Activated CD8-positive, alpha-beta memory T cell treated with anti-CD3 and anti-CD28 coated beads, Interleukin-2, amount 10 ng/mL, durations not matched to agents 7 days and 5 days (primary cell): ENCODE measurements around the gene RRAS2. TPM values are rescaled to one million over a fixed set of nuclear protein-coding genes. Genes with fewer than 3 reads are reported as not detected.

Experiments used
- ATAC-seq: fragments of 150-1000 bp; cut with Tn5 transposase; one replicate; pipeline ENCODE4 v1.10.0; 2021; ENCODE audit warnings: moderate library complexity
- CTCF ChIA-PET: fragments of 350-600 bp; sonication (Branson Sonifier 250); formaldehyde crosslinking; loops from one replicate; lab custom pipeline; 2021; ENCODE audit warnings: antibody characterized with exemption; lab: Charles Lee
- DNase-seq: peaks from one replicate; pipeline ENCODE4 v3.0.0-alpha.2; 2020
- H3K27ac Mint-ChIP-seq: one replicate; pipeline ENCODE4 v1.8.0; 2021; ENCODE audit warnings: mild to moderate bottlenecking, mixed read lengths
- H3K27me3 Mint-ChIP-seq: one replicate; pipeline ENCODE4 v1.8.0; 2021; ENCODE audit warnings: mixed read lengths
- H3K36me3 Mint-ChIP-seq: one replicate; pipeline ENCODE4 v1.8.0; 2021; ENCODE audit warnings: mild to moderate bottlenecking, mixed read lengths
- H3K4me1 Mint-ChIP-seq: one replicate; pipeline ENCODE4 v1.8.0; 2021; ENCODE audit warnings: mixed read lengths
- H3K4me3 Mint-ChIP-seq: one replicate; pipeline ENCODE4 v1.8.0; 2021; ENCODE audit warnings: mild to moderate bottlenecking, moderate library complexity, mixed read lengths
- H3K9me3 Mint-ChIP-seq: one replicate; pipeline ENCODE4 v1.8.0; 2022; ENCODE audit warnings: low read depth, mixed read lengths
- total RNA-seq, 2 experiments: library from RNA; stranded (reverse); gene quantifications; one replicate each; pipeline ENCODE4 v1.2.3, GENCODE V29; 2021

RRAS2 gene
- total RNA-seq, 2 experiments from 2014 or later: 74.8 to 76.1 TPM

DNA sequence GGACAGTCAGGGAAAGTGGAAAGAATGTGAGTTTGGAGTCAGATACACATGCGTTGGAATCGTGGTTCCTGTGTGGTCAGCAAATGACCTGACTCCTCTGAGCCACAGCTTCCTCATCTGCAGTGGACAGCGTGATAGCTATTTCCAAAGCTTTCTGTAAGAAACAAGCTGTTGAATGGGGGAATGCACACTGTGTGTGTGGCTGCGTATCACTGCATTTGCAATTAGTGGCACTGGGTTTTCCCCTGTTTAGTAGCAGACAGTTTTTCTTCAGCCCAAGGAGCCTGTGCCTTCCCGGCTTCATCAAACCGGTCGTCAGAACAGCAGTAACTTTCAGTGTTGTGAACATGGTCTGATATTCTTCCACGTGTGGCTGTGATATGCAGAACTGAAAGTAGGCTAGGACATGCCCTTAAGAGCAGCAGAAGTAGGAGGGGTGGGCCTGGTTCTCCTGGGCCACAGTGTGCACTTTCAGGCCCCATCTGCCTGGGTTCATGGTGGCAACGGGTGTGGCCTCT, 121.5 kb downstream of the RRAS2 start:
- no peaks in the 10 kb centered on the region for H3K36me3 Mint-ChIP-seq
- H3K4me3 Mint-ChIP-seq: no peak overlapping the region
- H3K9me3 Mint-ChIP-seq: no peaks in the 10 kb centered on the region
- DNase-seq (no peak), ATAC-seq (no peak)
- peaks cover 5% of the 10 kb centered on the region for H3K4me1 Mint-ChIP-seq
- peaks cover 12% of the 10 kb centered on the region for H3K27me3 Mint-ChIP-seq
- CTCF ChIA-PET: no interaction called here
- no peak overlapping the region for H3K27ac Mint-ChIP-seq

- no peaks in the 10 kb centered on the region for H3K9me3 Mint-ChIP-seq
- peaks cover 15% of the 10 kb centered on the region for H3K27me3 Mint-ChIP-seq
- CTCF ChIA-PET: interaction anchor here (1.4 to 1.6 kb wide), 2 partner anchors 264 to 459 kb away, joined by 3 to 4 read pairs; no protein-coding TSS in a partner anchor
- peaks cover 5% of the 10 kb centered on the region for H3K4me1 Mint-ChIP-seq
- H3K36me3 Mint-ChIP-seq: no peaks in the 10 kb centered on the region
- no peak overlapping the region for H3K4me3 Mint-ChIP-seq
- ATAC-seq (no peak), DNase-seq (no peak)
- H3K27ac Mint-ChIP-seq: no peak overlapping the region
These were observed 123.3 kb downstream of the RRAS2 start for GRCh38 chr11:14235701-14236100.

DNA sequence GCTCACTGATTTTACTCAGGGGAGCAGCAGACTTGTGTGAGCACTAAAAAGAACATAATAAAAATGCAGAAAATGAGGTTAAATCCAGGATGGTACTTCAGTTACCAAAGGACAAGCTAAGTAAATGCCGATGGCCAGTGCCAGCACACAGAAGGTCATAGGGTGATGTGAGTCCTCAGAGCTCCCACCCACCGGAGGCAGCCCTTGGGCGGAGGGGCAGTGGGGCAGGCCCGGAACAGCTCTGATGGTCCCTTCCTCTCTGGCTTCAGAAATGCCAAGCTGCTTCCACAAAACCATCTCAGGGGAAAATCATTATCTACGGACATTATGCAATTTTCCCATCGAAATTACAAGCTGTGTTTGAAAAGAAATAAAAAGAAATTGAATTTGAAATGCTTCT, 124.5 kb downstream of the RRAS2 start:
- CTCF ChIA-PET: interaction anchor here (1.4 to 1.6 kb wide), 2 partner anchors 262 to 458 kb away, joined by 3 to 4 read pairs; no protein-coding TSS in a partner anchor

DNA sequence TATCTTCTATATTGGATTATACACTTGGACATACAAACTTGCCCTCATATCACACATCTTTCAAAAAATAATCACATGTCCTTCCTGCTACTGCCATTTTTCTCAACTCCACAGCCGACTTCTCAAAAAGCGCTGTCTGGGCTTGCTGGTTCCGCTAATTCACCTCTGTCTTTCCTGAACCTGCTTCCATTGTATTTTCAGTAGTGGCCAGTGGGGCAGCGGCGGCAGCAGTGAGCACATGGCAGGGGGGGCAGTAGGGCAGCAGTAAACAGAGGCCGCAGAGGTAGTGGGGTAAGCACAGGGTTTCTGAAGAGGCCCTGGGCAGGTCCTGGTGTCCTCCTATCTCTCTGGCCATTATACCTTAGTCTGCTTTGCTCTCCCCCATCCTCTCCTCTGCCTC, 126.3 kb downstream of the RRAS2 start:
- no peaks in the 10 kb centered on the region for H3K9me3 Mint-ChIP-seq
- no peak overlapping the region for H3K27ac Mint-ChIP-seq
- DNase-seq (peak; percentile 9), ATAC-seq (no peak)
- CTCF ChIA-PET: no interaction called here
- H3K4me1 Mint-ChIP-seq: peaks cover 4% of the 10 kb centered on the region
- no peak overlapping the region for H3K4me3 Mint-ChIP-seq
- no peaks in the 10 kb centered on the region for H3K36me3 Mint-ChIP-seq
- peaks cover 16% of the 10 kb centered on the region for H3K27me3 Mint-ChIP-seq

More for the DNA sequence above, 124.5 kb downstream of the RRAS2 start:
- Mint-ChIP-seq H3K27me3 (peaks cover 16% of the 10 kb centered on the region), H3K27ac (no peak overlapping the region), H3K4me1 (peaks cover 5% of the 10 kb centered on the region), H3K9me3 (no peaks in the 10 kb centered on the region), H3K36me3 (no peaks in the 10 kb centered on the region), H3K4me3 (no peak overlapping the region)
- no peak for DNase-seq
- no peak for ATAC-seq

GRCh38 chr11:14230407-14230806, 128.6 kb downstream of the RRAS2 start:
- DNase-seq (no peak), ATAC-seq (no peak)
- peaks cover 3% of the 10 kb centered on the region for H3K9me3 Mint-ChIP-seq
- no peaks in the 10 kb centered on the region for H3K36me3 Mint-ChIP-seq
- H3K4me1 Mint-ChIP-seq: no peaks in the 10 kb centered on the region
- H3K4me3 Mint-ChIP-seq: no peak overlapping the region
- CTCF ChIA-PET: no interaction called here
- peaks cover 4% of the 10 kb centered on the region for H3K27me3 Mint-ChIP-seq
- no peak overlapping the region for H3K27ac Mint-ChIP-seq

DNA sequence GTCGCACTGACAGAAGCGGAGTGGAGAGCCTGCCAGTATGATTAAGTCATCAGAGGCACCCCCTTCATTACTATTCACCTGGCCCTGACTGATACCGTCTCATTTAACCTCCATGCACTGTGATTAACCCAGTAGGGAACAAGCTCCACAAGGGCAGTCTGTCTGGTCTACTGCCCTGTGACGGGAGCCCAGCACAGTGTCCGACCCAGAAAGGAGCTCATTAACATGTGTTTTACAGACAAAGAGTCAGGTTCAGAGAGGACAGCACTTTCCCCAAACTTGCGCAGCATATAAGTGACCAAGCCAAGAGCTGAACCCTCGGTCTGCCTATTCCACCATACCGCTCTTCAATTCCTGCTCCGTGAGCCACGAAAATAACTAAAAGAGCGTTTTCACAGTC, 129.5 kb downstream of the RRAS2 start:
- DNase-seq: no peak
- H3K4me1 Mint-ChIP-seq: peaks cover 2% of the 10 kb centered on the region
- ATAC-seq: no peak
- peaks cover 3% of the 10 kb centered on the region for H3K9me3 Mint-ChIP-seq
- H3K4me3 Mint-ChIP-seq: no peak overlapping the region
- H3K36me3 Mint-ChIP-seq: peaks cover 2% of the 10 kb centered on the region
- H3K27ac Mint-ChIP-seq: no peak overlapping the region
- H3K27me3 Mint-ChIP-seq: peaks cover 6% of the 10 kb centered on the region
- CTCF ChIA-PET: no interaction called here

DNA sequence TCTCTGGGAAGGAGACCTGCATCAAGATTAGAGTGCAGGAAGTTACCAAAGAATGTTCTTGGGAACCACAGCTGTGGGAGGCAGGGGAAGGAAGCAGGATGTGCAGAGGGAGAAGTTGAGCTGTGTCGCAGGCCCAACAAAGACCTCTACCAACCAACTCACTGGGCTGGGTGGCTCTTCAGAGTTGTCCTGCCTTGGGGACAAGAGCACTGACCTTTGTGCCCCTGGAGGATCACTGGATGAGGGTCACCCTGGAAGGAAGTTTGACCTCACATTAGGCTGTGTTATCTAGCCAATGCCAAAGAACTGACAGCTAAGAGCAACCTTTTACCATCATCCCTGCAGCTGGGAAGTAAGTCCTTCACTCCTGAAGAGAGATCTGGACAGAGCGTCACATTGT, 130.6 kb downstream of the RRAS2 start:
- Mint-ChIP-seq H3K27ac (no peak overlapping the region), H3K36me3 (peaks cover 2% of the 10 kb centered on the region), H3K4me3 (no peak overlapping the region), H3K9me3 (peaks cover 3% of the 10 kb centered on the region), H3K4me1 (peaks cover 2% of the 10 kb centered on the region), H3K27me3 (peaks cover 6% of the 10 kb centered on the region)
- DNase-seq (no peak), ATAC-seq (no peak)
- CTCF ChIA-PET: no interaction called here

Other genes with a start within 250 kb of the RRAS2 start
- 100 to 1,000 TPM in 1 of 2 experiments, 10 to 100 TPM in 1; 74.7 to 106 TPM for gene COPB1, start 140.6 kb upstream of the RRAS2 start, total RNA-seq
- 100 to 1,000 TPM; 222 to 268 TPM for gene PSMA1, start 161.2 kb upstream of the RRAS2 start, total RNA-seq